Skeletal muscle satellite cell (primary cell): ENCODE data around the gene C17orf107.

Experiments used
- H3K27me3 ChIP-seq: 2 replicates; pipeline ENCODE4 v1.7.0; 2013; ENCODE audit warnings: low read length; ENCODE audit not compliant: control insufficient read depth, insufficient read depth
- H3K36me3 ChIP-seq: 2 replicates; pipeline ENCODE4 v1.7.0; 2013; ENCODE audit warnings: mild to moderate bottlenecking, control low read depth, low read length; ENCODE audit not compliant: insufficient read depth
- H3K4me1 ChIP-seq: 2 replicates; pipeline ENCODE4 v1.7.0; 2013; ENCODE audit warnings: low read length; ENCODE audit not compliant: control insufficient read depth, insufficient read depth
- H3K4me2 ChIP-seq: 2 replicates; pipeline ENCODE4 v1.7.0; 2013; ENCODE audit warnings: mild to moderate bottlenecking, low read length
- H3K4me3 ChIP-seq: 2 replicates; pipeline ENCODE4 v1.7.0; 2013; ENCODE audit warnings: low read length
- H3K9ac ChIP-seq: 2 replicates; pipeline ENCODE4 v1.7.0; 2013; ENCODE audit warnings: mild to moderate bottlenecking, low read depth, low read length, moderate library complexity
- H3K9me3 ChIP-seq: replicated peaks from 2 replicates; pipeline ENCODE4 v1.7.0; 2013; ENCODE audit warnings: mild to moderate bottlenecking, control low read depth, low read length

Gene C17orf107

DNA sequence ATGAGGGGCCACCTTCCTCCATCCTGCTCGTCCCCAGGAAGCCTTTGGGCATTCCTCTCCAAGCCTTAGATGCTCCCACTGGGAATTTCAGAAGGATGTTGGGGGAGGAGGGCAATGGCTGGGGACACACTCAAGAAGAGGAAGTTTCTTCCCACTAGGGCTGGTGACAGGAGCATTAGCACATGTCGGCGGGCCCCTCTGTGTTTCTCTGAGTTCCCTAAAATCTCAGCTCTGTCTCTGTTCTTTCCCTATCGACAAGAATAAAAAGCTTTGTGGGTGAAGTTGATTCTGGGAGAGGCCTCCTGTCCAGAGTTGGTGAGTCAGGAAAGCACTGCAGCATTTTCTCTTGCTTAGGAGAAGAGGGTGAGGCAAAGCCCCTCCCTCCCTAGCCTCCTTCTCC, 19.7 kb upstream of the C17orf107 start:
- Histone ChIP-seq H3K9me3 (no peaks in the 10 kb centered on the region), H3K27me3 (no peaks in the 10 kb centered on the region), H3K36me3 (peaks cover 16% of the 10 kb centered on the region), H3K4me1 (no peaks in the 10 kb centered on the region), H3K4me2 (no peak overlapping the region), H3K9ac (no peak overlapping the region), H3K4me3 (no peak overlapping the region)

DNA sequence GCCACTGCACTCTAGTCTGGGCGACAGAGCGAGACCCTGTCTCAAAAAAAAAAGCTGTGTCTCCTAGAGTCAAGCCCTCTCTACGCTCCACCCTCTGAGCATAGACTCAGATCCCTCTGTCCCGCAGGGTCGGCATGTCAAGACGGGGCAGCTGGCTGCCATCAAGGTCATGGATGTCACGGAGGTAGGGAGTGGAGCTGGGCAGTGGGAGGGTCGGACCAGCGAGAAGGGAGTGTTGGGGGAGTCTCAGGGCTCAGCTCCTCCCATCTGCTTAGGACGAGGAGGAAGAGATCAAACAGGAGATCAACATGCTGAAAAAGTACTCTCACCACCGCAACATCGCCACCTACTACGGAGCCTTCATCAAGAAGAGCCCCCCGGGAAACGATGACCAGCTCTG, 18.5 kb upstream of the C17orf107 start:
- H3K27me3 ChIP-seq: no peaks in the 10 kb centered on the region
- no peak overlapping the region for H3K4me3 ChIP-seq
- peaks cover 22% of the 10 kb centered on the region for H3K36me3 ChIP-seq
- no peak overlapping the region for H3K4me2 ChIP-seq
- H3K4me1 ChIP-seq: no peaks in the 10 kb centered on the region
- H3K9me3 ChIP-seq: no peaks in the 10 kb centered on the region
- H3K9ac ChIP-seq: no peak overlapping the region

DNA sequence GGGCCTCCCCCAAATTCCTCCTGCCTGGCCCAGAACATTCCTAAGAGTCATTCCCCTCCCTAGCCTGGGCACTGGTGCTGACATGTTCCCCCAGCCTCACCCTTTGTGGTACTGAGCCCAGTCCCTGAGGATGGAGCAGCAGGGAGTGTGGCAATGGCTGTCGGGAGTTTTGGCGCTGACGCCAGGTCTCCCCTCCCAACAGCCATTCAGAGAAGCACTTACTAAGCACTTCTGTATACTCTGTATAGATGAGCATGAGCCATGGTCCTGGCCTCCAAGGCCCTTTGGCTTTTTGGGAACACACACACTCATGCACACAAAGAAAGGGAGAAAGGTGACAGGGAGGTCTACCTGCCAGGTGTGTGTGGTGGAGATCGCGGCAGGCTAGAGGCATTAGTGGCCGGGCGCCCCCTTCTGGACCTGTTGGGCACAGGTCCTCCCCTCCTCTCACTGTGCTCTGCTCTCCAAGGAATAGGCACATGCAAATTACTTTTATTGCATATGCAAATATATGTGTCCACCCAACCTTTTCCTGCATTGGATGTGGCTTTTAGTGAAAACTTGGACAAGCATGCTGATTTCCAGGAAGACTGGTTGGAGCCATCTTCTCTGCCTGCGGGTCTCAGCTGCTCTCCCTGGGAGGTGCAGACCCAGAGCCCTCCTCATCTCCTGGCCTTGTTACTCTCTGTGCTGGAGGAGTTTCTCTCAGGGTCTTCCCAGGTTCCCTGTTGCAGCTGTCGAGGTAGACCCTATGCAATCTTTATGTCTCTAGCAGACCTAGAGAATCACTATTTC, 17.4 kb upstream of the C17orf107 start:
- Histone ChIP-seq H3K4me3 (no peak overlapping the region), H3K4me1 (no peaks in the 10 kb centered on the region), H3K4me2 (no peak overlapping the region), H3K9ac (no peak overlapping the region), H3K27me3 (no peaks in the 10 kb centered on the region), H3K9me3 (no peaks in the 10 kb centered on the region), H3K36me3 (peaks cover 33% of the 10 kb centered on the region)

DNA sequence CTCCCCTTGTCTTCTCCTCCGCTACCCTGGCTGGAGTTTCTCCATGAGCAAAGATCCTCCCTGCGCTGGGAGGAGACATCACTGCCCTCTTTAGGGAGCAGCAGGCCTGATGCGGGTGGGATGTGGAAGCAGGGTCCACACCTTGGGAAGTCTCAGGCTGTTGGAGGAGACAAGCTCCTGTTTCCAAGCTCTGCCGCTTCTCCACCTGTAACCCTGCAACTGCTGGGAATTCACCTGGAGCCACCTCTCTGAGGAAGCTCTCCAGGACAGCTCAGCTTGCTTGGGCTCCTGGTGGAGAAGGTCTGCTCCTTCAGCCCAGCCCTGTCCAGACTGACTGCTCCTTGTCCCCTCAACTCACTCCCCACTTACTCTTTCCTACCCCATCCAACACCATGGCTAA, 14.8 kb upstream of the C17orf107 start:
- Histone ChIP-seq H3K9ac (no peak overlapping the region), H3K4me3 (no peak overlapping the region), H3K4me2 (no peak overlapping the region), H3K4me1 (no peaks in the 10 kb centered on the region), H3K27me3 (no peaks in the 10 kb centered on the region), H3K9me3 (no peaks in the 10 kb centered on the region), H3K36me3 (peaks cover 39% of the 10 kb centered on the region)

DNA sequence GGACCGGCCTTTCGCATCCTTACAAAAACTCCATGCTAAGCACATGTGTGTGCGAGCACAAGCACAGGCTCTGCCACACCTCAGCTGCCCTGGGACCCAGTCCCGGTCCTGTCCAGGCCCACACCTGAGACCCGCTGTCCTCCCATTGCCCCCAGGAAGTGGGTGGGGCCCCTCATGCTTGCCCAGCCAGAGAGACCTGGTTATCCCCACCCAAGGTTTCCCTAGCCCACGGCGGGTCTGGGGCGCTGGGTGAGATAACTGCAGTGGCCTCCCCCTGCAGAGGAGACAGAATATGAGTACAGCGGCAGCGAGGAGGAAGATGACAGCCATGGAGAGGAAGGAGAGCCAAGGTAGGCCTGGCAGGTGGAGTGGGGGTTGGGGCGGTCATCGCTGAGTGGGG, 12.5 kb upstream of the C17orf107 start:
- Histone ChIP-seq H3K4me3 (no peak overlapping the region), H3K4me1 (no peaks in the 10 kb centered on the region), H3K36me3 (peaks cover 50% of the 10 kb centered on the region), H3K9me3 (no peaks in the 10 kb centered on the region), H3K9ac (no peak overlapping the region), H3K27me3 (no peaks in the 10 kb centered on the region), H3K4me2 (no peak overlapping the region)

DNA sequence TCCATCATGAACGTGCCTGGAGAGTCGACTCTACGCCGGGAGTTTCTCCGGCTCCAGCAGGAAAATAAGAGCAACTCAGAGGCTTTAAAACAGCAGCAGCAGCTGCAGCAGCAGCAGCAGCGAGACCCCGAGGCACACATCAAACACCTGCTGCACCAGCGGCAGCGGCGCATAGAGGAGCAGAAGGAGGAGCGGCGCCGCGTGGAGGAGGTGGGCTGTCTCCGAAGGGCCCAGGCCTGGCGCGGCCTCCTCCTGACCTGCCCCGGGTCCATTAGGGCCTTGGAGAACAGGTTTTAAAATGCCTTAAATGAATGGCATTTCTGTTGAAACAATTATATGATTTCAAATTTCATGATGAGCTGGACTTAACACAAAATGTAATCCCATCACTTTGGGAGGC, 11.8 kb upstream of the C17orf107 start:
- H3K4me3 ChIP-seq: no peak overlapping the region
- H3K36me3 ChIP-seq: peaks cover 45% of the 10 kb centered on the region
- H3K9ac ChIP-seq: no peak overlapping the region

DNA sequence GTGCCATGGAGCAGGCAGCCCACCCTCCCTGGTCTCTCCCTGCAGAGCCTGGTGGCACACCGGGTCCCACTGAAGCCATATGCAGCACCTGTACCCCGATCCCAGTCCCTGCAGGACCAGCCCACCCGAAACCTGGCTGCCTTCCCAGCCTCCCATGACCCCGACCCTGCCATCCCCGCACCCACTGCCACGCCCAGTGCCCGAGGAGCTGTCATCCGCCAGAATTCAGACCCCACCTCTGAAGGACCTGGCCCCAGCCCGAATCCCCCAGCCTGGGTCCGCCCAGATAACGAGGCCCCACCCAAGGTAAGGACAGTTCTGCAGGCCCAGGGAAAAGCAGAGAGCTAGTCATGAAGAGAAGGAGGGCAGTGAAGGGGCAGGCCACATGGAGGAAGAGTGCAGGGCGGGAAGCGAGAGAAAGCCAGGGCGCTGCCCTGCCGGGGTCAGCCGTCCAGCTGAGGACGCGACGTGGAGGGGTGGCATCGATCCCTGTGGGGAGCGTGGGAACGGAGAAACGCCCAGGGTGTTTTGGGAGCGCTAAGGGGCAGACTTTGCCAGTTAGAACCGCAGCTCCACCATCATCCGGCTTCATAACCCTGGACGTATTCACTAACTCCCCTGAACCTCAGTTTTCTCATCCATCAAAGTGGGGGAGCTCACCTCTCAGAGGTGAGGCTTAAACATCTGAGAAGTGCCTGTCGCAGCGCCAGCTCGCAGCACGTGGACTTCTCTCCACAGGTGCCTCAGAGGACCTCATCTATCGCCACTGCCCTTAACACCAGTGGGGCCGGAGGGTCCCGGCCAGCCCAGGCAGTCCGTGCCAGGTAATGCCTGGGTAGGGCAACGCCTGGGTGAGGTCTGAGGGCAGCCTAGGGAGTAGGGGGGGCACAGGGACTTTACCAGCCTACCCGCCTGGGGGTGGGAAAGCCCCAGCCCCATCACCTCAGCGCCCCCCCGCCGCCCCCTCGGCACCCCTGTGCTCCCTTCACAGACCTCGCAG, 7.6 kb upstream of the C17orf107 start:
- Histone ChIP-seq H3K36me3 (peaks cover 63% of the 10 kb centered on the region), H3K4me3 (no peak overlapping the region)

More for the DNA sequence above, 11.8 kb upstream of the C17orf107 start:
- H3K4me1 ChIP-seq: no peaks in the 10 kb centered on the region
- H3K4me2 ChIP-seq: no peak overlapping the region
- no peaks in the 10 kb centered on the region for H3K27me3 ChIP-seq
- no peaks in the 10 kb centered on the region for H3K9me3 ChIP-seq

GRCh38 chr17:4892499-4893221, 6.7 kb upstream of the C17orf107 start:
- H3K4me2 ChIP-seq: no peak overlapping the region
- H3K36me3 ChIP-seq: peaks cover 62% of the 10 kb centered on the region
- no peak overlapping the region for H3K9ac ChIP-seq
- H3K4me3 ChIP-seq: no peak overlapping the region
- no peaks in the 10 kb centered on the region for H3K9me3 ChIP-seq
- no peaks in the 10 kb centered on the region for H3K27me3 ChIP-seq
- H3K4me1 ChIP-seq: no peaks in the 10 kb centered on the region

More for the DNA sequence above, 7.6 kb upstream of the C17orf107 start:
- no peak overlapping the region for H3K4me2 ChIP-seq
- H3K9ac ChIP-seq: no peak overlapping the region
- H3K4me1 ChIP-seq: no peaks in the 10 kb centered on the region
- no peaks in the 10 kb centered on the region for H3K9me3 ChIP-seq
- H3K27me3 ChIP-seq: no peaks in the 10 kb centered on the region

DNA sequence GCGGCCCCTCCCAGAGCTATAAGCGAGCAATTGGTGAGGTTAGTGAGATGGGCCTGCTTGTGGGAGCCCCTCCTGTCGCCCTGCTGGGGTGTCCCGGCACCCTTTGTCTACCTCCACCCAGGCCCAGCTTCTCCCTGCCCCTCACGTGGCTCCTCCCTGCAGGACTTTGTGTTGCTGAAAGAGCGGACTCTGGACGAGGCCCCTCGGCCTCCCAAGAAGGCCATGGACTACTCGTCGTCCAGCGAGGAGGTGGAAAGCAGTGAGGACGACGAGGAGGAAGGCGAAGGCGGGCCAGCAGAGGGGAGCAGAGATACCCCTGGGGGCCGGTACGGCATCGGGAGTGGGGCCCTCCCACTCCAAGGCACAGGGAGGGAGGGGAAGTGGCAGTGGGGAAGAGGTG, 6.1 kb upstream of the C17orf107 start:
- Histone ChIP-seq H3K4me1 (no peaks in the 10 kb centered on the region), H3K36me3 (peaks cover 61% of the 10 kb centered on the region), H3K9me3 (no peaks in the 10 kb centered on the region), H3K9ac (no peak overlapping the region), H3K4me3 (no peak overlapping the region), H3K27me3 (no peaks in the 10 kb centered on the region), H3K4me2 (no peak overlapping the region)

DNA sequence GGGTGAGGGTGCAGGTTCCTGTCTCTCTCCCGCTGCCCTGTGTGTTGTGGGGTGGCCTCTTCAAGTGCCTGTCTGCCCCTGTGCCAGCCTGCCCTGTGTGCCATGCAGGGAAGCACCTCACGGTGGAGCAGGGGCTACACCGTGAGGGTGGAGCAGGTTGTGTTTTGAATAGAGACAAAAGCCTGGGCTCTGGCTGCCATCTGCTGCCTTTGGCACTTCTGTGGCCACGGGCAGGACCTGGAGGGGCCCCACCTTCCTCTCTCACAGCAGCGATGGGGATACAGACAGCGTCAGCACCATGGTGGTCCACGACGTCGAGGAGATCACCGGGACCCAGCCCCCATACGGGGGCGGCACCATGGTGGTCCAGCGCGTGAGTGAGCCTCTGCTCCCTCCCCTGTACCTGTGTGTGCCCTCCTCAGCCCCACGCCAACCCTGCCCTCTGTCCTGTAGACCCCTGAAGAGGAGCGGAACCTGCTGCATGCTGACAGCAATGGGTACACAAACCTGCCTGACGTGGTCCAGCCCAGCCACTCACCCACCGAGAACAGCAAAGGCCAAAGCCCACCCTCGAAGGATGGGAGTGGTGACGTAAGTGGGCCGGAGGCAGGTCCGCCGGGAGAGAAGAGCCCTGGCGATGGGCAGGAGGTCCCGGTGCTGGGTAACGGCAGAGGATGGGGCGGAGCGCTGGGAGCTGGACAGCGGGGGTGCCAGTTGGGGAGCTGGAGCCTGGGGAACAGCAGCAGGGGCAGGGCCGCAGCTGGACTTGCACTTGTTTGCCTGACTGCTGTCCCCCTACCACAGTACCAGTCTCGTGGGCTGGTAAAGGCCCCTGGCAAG, 5.4 kb upstream of the C17orf107 start:
- no peaks in the 10 kb centered on the region for H3K27me3 ChIP-seq
- no peak overlapping the region for H3K9ac ChIP-seq
- no peak overlapping the region for H3K4me3 ChIP-seq
- H3K36me3 ChIP-seq: peaks cover 58% of the 10 kb centered on the region
- no peak overlapping the region for H3K4me2 ChIP-seq
- no peaks in the 10 kb centered on the region for H3K9me3 ChIP-seq
- H3K4me1 ChIP-seq: peaks cover 2% of the 10 kb centered on the region
